Measurements from ENCODE around the gene HSD3B7. TPM values are rescaled to one million over a fixed set of nuclear protein-coding genes. Genes with fewer than 3 reads are reported as not detected.

Gene HSD3B7
- total and polyA plus RNA-seq, 7 donors: 9.0 to 36.1 (median 15.5) TPM

GRCh38 chr16:31033709-31034492 lies 48.9 kb downstream of the HSD3B7 start:
- no peaks in the 10 kb centered on the region for H3K9me3 ChIP-seq
- intact Hi-C loops (cut with DNase I): loop anchor here (1.0 to 2.0 kb wide), 2 partner anchors 40 to 109 kb away; partner anchors contain the start of genes ZNF646 and ZNF668
- H3K27me3 ChIP-seq: no peaks in the 10 kb centered on the region
- WGBS, 2 donors: 1% methylated on average over 47 of the region's 47 CpGs
- DNase-seq: peak; percentile 96
- H3K27ac ChIP-seq: peak overlapping the region; percentile 87 to 98 (median 94)
- TF ChIP-seq POLR2AphosphoS5 (IDR thresholded peaks at IDR 0.05) (peak; percentile 59 to 90 (median 75)), POLR2A (IDR thresholded peaks at IDR 0.05) (peak in 1 of 2 donors; percentile 45), EP300 (IDR thresholded peaks at IDR 0.05) (no peak)
- TF ChIP-seq, protein P1, sequence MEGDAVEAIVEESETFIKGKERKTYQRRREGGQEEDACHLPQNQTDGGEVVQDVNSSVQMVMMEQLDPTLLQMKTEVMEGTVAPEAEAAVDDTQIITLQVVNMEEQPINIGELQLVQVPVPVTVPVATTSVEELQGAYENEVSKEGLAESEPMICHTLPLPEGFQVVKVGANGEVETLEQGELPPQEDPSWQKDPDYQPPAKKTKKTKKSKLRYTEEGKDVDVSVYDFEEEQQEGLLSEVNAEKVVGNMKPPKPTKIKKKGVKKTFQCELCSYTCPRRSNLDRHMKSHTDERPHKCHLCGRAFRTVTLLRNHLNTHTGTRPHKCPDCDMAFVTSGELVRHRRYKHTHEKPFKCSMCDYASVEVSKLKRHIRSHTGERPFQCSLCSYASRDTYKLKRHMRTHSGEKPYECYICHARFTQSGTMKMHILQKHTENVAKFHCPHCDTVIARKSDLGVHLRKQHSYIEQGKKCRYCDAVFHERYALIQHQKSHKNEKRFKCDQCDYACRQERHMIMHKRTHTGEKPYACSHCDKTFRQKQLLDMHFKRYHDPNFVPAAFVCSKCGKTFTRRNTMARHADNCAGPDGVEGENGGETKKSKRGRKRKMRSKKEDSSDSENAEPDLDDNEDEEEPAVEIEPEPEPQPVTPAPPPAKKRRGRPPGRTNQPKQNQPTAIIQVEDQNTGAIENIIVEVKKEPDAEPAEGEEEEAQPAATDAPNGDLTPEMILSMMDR (IDR thresholded peaks at IDR 0.05): no peak
- H3K4me3 ChIP-seq: peak overlapping the region; percentile 79 to 98 (median 96)
- peaks cover 8 to 39% (median 18%) of the 10 kb centered on the region in 4 donors for H3K36me3 ChIP-seq
- peaks cover 0 to 29% (median 18%) of the 10 kb centered on the region in 4 donors for H3K4me1 ChIP-seq

GRCh38 chr16:31036691-31037090 lies 51.7 kb downstream of the HSD3B7 start:
- no peak for DNase-seq
- Histone ChIP-seq H3K36me3 (peaks cover 19 to 64% (median 33%) of the 10 kb centered on the region in 4 donors), H3K4me3 (no peak overlapping the region), H3K27me3 (no peaks in the 10 kb centered on the region), H3K9me3 (no peaks in the 10 kb centered on the region), H3K4me1 (peaks cover 0 to 29% (median 18%) of the 10 kb centered on the region in 4 donors), H3K27ac (no peak overlapping the region)
- 52 to 67% methylated on average over 2 of the region's 2 CpGs for WGBS, 2 donors
- TF ChIP-seq, protein P1 (IDR thresholded peaks at IDR 0.05): no peak
- TF ChIP-seq POLR2AphosphoS5 (IDR thresholded peaks at IDR 0.05) (no peak), POLR2A (IDR thresholded peaks at IDR 0.05) (no peak), EP300 (IDR thresholded peaks at IDR 0.05) (no peak)
- intact Hi-C loops (cut with DNase I): no loop called here

Small RNA genes within 50 kb of the gene (small RNA-seq; reads per million reads assigned to genes)
- 0 reads per million in 3 donors for gene AC135048.1

Other genes with a start within 250 kb of the HSD3B7 start
- gene PHKG2, start 236.8 kb upstream of the HSD3B7 start, total RNA-seq: 10 to 100 TPM; 20.1 to 28.5 (median 23.7) TPM
- gene PHKG2, start 236.8 kb upstream of the HSD3B7 start, polyA plus RNA-seq: 10 to 100 TPM; 19.2 to 45.0 (median 23.8) TPM
- 1 to 10 TPM in 3 of 4 donors, under 1 TPM in 1; 0.82 to 2.8 (median 1.7) TPM for gene CFAP119, start 223.1 kb upstream of the HSD3B7 start, total RNA-seq
- gene CFAP119, start 223.1 kb upstream of the HSD3B7 start, polyA plus RNA-seq: 10 to 100 TPM in 1 of 3 donors, 1 to 10 TPM in 1, not detected in 1; 3.7 to 11.9 TPM
- 10 to 100 TPM; 48.1 to 53.9 (median 49.6) TPM for gene RNF40, start 222.9 kb upstream of the HSD3B7 start, total RNA-seq
- 10 to 100 TPM; 34.8 to 79.3 (median 48.6) TPM for gene RNF40, start 222.9 kb upstream of the HSD3B7 start, polyA plus RNA-seq
- 10 to 100 TPM in 2 of 4 donors, 1 to 10 TPM in 2; 8.4 to 12.1 (median 10.3) TPM for gene ZNF629, start 198.0 kb upstream of the HSD3B7 start, total RNA-seq
- 1 to 10 TPM; 3.0 to 6.9 (median 3.5) TPM for gene ZNF629, start 198.0 kb upstream of the HSD3B7 start, polyA plus RNA-seq
- gene BCL7C, start 91.1 kb upstream of the HSD3B7 start, total RNA-seq: 10 to 100 TPM; 45.7 to 63.1 (median 55.2) TPM
- 10 to 100 TPM; 27.9 to 42.0 (median 30.7) TPM for gene BCL7C, start 91.1 kb upstream of the HSD3B7 start, polyA plus RNA-seq
- gene CTF1, start 88.6 kb upstream of the HSD3B7 start, total RNA-seq: 1 to 10 TPM; 2.3 to 6.9 (median 4.9) TPM
- 1 to 10 TPM in 2 of 3 donors, under 1 TPM in 1; 0.46 to 3.6 (median 1.5) TPM for gene CTF1, start 88.6 kb upstream of the HSD3B7 start, polyA plus RNA-seq
- 10 to 100 TPM in 3 of 4 donors, 1 to 10 TPM in 1; 7.9 to 18.3 (median 13.0) TPM for gene FBXL19, start 61.6 kb upstream of the HSD3B7 start, total RNA-seq
- 10 to 100 TPM in 1 of 3 donors, 1 to 10 TPM in 2; 3.0 to 32.7 (median 8.3) TPM for gene FBXL19, start 61.6 kb upstream of the HSD3B7 start, polyA plus RNA-seq
- gene ORAI3, start 36.1 kb upstream of the HSD3B7 start, total RNA-seq: 10 to 100 TPM; 33.3 to 43.3 (median 40.5) TPM
- gene ORAI3, start 36.1 kb upstream of the HSD3B7 start, polyA plus RNA-seq: 10 to 100 TPM in 2 of 3 donors, 1 to 10 TPM in 1; 8.6 to 16.1 (median 15.6) TPM
- gene SETD1A, start 27.5 kb upstream of the HSD3B7 start, total RNA-seq: 10 to 100 TPM in 1 of 4 donors, 1 to 10 TPM in 3; 5.0 to 16.0 (median 7.1) TPM
- 10 to 100 TPM in 1 of 3 donors, 1 to 10 TPM in 2; 2.4 to 13.1 (median 3.2) TPM for gene SETD1A, start 27.5 kb upstream of the HSD3B7 start, polyA plus RNA-seq
- gene STX1B, start 25.4 kb downstream of the HSD3B7 start, total RNA-seq: 1 to 10 TPM in 2 of 4 donors, under 1 TPM in 2; 0.71 to 4.4 (median 2.3) TPM
- gene STX1B, start 25.4 kb downstream of the HSD3B7 start, polyA plus RNA-seq: 1 to 10 TPM in 1 of 3 donors, under 1 TPM in 1, not detected in 1; 0.60 to 1.2 TPM
- 10 to 100 TPM; 23.9 to 56.5 (median 37.4) TPM for gene STX4, start 48.4 kb downstream of the HSD3B7 start, total RNA-seq
- 10 to 100 TPM; 47.2 to 76.3 (median 55.3) TPM for gene STX4, start 48.4 kb downstream of the HSD3B7 start, polyA plus RNA-seq
- 10 to 100 TPM in 1 of 4 donors, 1 to 10 TPM in 3; 5.2 to 12.5 (median 7.7) TPM for gene ZNF668, start 89.0 kb downstream of the HSD3B7 start, total RNA-seq
- 10 to 100 TPM in 1 of 3 donors, 1 to 10 TPM in 2; 4.8 to 11.7 (median 4.9) TPM for gene ZNF668, start 89.0 kb downstream of the HSD3B7 start, polyA plus RNA-seq
- 10 to 100 TPM in 1 of 4 donors, 1 to 10 TPM in 3; 8.3 to 12.2 (median 8.8) TPM for gene ZNF646, start 89.2 kb downstream of the HSD3B7 start, total RNA-seq
- gene ZNF646, start 89.2 kb downstream of the HSD3B7 start, polyA plus RNA-seq: 10 to 100 TPM in 1 of 3 donors, 1 to 10 TPM in 2; 1.8 to 15.0 (median 4.9) TPM
- gene PRSS53, start 103.7 kb downstream of the HSD3B7 start, total RNA-seq: 1 to 10 TPM; 1.1 to 9.1 (median 2.6) TPM
- 1 to 10 TPM in 1 of 3 donors, not detected in 2; 2.0 TPM for gene PRSS53, start 103.7 kb downstream of the HSD3B7 start, polyA plus RNA-seq
- 100 to 1,000 TPM; 107 to 165 (median 116) TPM for gene VKORC1, start 109.6 kb downstream of the HSD3B7 start, total RNA-seq
- 10 to 100 TPM; 30.5 to 66.5 (median 45.6) TPM for gene VKORC1, start 109.6 kb downstream of the HSD3B7 start, polyA plus RNA-seq
- 10 to 100 TPM; 29.5 to 42.7 (median 33.7) TPM for gene BCKDK, start 123.2 kb downstream of the HSD3B7 start, total RNA-seq
- gene BCKDK, start 123.2 kb downstream of the HSD3B7 start, polyA plus RNA-seq: 10 to 100 TPM; 21.6 to 33.2 (median 32.1) TPM
- gene KAT8, start 132.5 kb downstream of the HSD3B7 start, total RNA-seq: 10 to 100 TPM; 57.1 to 65.7 (median 62.5) TPM
- 10 to 100 TPM; 31.2 to 54.0 (median 38.8) TPM for gene KAT8, start 132.5 kb downstream of the HSD3B7 start, polyA plus RNA-seq
- gene PRSS8, start 150.5 kb downstream of the HSD3B7 start, total RNA-seq: 1 to 10 TPM in 2 of 4 donors, under 1 TPM in 1, not detected in 1; 0.16 to 3.2 (median 1.1) TPM
- gene PRSS8, start 150.5 kb downstream of the HSD3B7 start, polyA plus RNA-seq: 100 to 1,000 TPM in 1 of 3 donors, 10 to 100 TPM in 2; 54.7 to 342 (median 84.4) TPM
- gene PRSS36, start 164.9 kb downstream of the HSD3B7 start, total RNA-seq: 1 to 10 TPM in 3 of 4 donors, under 1 TPM in 1; 0.83 to 7.3 (median 3.7) TPM
- 10 to 100 TPM in 1 of 3 donors, 1 to 10 TPM in 2; 4.7 to 10.2 (median 7.6) TPM for gene PRSS36, start 164.9 kb downstream of the HSD3B7 start, polyA plus RNA-seq
- 10 to 100 TPM; 44.1 to 63.9 (median 60.4) TPM for gene FUS, start 194.9 kb downstream of the HSD3B7 start, total RNA-seq
- 100 to 1,000 TPM in 1 of 3 donors, 10 to 100 TPM in 2; 79.9 to 262 (median 98.3) TPM for gene FUS, start 194.9 kb downstream of the HSD3B7 start, polyA plus RNA-seq
- 10 to 100 TPM; 21.0 to 24.6 (median 23.5) TPM for gene PYCARD, start 217.6 kb downstream of the HSD3B7 start, total RNA-seq
- 100 to 1,000 TPM in 2 of 3 donors, 10 to 100 TPM in 1; 93.1 to 120 (median 107) TPM for gene PYCARD, start 217.6 kb downstream of the HSD3B7 start, polyA plus RNA-seq
- under 1 TPM in 3 of 4 donors, not detected in 1; under 0.01 to 0.27 (median under 0.01) TPM for gene TRIM72, start 228.9 kb downstream of the HSD3B7 start, total RNA-seq
- under 1 TPM; under 0.01 to 0.07 (median under 0.01) TPM for gene TRIM72, start 228.9 kb downstream of the HSD3B7 start, polyA plus RNA-seq
- not detected for gene PYDC1, start 231.9 kb downstream of the HSD3B7 start, total RNA-seq
- under 1 TPM in 1 of 3 donors, not detected in 2; 0.16 TPM for gene PYDC1, start 231.9 kb downstream of the HSD3B7 start, polyA plus RNA-seq